B cell (primary cell): ENCODE results near the gene PNCK.

Experiments
- EZH2 ChIP-seq: IDR thresholded peaks from 2 replicates; pipeline ENCODE4 v1.6.1; 2012; ENCODE audit warnings: borderline replicate concordance, low read depth, mild to moderate bottlenecking, moderate library complexity, low read length; ENCODE audit not compliant: insufficient read depth, poor library complexity, severe bottlenecking
- TF ChIP-seq, protein P1 (sequence below): fragments of 200-600 bp; IDR thresholded peaks from one replicate; pipeline ENCODE4 v1.8.0; 2022; ENCODE audit warnings: antibody characterized with exemption, mild to moderate bottlenecking

DNA sequence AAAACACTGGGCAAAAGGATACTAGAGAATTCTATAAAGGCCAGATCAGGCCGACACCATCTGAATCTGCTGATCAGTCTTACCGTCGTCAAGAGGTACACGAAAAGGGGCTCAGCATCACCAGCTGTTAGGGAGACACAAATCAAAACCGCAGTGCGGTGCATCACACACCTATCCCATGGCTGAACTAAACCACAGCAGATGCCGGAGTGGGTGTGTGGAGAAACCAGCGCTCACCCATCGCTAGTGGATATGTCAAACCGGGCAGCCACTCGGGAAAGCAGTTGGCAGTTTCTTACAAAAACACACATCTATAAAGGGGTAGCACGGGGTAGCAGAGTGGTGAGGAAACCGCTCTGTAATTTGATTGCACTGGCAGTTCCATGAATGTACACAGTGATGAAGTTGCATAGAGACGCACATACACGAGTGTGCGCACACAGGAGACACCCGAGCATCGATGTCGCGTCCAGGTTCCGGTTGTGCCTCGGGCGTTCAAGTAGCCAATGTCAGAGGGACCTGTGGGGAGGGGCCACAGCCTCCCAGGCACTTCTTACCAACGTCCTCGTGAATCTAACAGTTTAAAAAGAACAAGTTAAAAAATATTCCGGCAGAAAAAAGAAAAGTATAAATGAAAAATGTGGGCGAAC lies 51.5 kb downstream of the PNCK start:
- TF ChIP-seq EZH2, result no peak
- TF ChIP-seq, protein P1, sequence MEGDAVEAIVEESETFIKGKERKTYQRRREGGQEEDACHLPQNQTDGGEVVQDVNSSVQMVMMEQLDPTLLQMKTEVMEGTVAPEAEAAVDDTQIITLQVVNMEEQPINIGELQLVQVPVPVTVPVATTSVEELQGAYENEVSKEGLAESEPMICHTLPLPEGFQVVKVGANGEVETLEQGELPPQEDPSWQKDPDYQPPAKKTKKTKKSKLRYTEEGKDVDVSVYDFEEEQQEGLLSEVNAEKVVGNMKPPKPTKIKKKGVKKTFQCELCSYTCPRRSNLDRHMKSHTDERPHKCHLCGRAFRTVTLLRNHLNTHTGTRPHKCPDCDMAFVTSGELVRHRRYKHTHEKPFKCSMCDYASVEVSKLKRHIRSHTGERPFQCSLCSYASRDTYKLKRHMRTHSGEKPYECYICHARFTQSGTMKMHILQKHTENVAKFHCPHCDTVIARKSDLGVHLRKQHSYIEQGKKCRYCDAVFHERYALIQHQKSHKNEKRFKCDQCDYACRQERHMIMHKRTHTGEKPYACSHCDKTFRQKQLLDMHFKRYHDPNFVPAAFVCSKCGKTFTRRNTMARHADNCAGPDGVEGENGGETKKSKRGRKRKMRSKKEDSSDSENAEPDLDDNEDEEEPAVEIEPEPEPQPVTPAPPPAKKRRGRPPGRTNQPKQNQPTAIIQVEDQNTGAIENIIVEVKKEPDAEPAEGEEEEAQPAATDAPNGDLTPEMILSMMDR, result no peak
